Neural cell (in vitro differentiated cells): Measurements from ENCODE around the gene ODC1.

ENCODE experiments used
- EZH2 ChIP-seq: fragments of 200-600, 300-800 bp; shearing (Covaris generic), sonication (generic); IDR thresholded peaks from 2 replicates; pipeline ENCODE4 v1.6.1; 2014; ENCODE audit warnings: antibody characterized with exemption, low read length, borderline replicate concordance, mild to moderate bottlenecking; ENCODE audit not compliant: insufficient read depth, poor library complexity, severe bottlenecking
- TF ChIP-seq, protein P1 (sequence below): fragments of 450-650 bp; IDR thresholded peaks from 2 replicates; pipeline ENCODE4 v1.5.1; 2014; ENCODE audit warnings: antibody characterized with exemption, mild to moderate bottlenecking, moderate library complexity; ENCODE audit not compliant: poor library complexity, severe bottlenecking

DNA sequence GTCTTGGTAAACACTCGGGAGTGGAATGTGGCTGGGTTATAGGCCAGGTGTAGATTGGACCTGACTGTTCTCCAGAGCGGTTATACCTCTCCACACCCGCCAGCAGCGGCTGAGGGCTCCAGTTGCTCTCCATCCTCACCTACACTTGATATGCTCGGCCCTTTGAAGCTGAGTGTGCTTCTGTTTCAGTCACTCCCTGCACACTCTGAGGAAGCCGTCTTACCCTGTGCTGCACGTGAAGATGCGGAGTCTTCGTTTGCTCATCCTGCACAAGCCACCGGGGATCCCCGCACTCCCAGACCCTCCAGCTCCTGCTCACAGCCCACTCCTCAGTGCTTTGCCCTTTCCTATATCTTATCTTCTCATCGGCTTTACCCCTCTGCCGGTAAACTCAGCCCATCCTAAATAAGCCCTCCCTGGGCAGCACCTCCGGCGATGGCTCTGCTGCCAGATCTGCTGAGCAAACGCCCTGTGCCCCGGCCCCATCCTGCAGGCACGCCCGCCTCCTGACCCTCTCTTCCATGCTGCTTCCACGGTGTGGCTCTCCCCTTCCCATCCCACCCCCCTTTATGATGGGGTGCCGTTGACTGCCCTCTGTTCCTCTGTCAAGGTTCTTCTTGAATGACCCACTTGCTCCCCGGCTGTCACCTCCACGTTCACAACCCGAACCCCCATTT is 47.3 kb upstream of the ODC1 start:
- TF ChIP-seq, protein P1, sequence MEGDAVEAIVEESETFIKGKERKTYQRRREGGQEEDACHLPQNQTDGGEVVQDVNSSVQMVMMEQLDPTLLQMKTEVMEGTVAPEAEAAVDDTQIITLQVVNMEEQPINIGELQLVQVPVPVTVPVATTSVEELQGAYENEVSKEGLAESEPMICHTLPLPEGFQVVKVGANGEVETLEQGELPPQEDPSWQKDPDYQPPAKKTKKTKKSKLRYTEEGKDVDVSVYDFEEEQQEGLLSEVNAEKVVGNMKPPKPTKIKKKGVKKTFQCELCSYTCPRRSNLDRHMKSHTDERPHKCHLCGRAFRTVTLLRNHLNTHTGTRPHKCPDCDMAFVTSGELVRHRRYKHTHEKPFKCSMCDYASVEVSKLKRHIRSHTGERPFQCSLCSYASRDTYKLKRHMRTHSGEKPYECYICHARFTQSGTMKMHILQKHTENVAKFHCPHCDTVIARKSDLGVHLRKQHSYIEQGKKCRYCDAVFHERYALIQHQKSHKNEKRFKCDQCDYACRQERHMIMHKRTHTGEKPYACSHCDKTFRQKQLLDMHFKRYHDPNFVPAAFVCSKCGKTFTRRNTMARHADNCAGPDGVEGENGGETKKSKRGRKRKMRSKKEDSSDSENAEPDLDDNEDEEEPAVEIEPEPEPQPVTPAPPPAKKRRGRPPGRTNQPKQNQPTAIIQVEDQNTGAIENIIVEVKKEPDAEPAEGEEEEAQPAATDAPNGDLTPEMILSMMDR = no peak
- no peak for TF ChIP-seq EZH2
